ENCODE results near the gene KANK3. TPM values are rescaled to one million over a fixed set of nuclear protein-coding genes. Genes with fewer than 3 reads are reported as not detected.

The KANK3 gene
- total RNA-seq, 1 experiment from 2014 or later = 7.7 TPM

GRCh38 chr19:8366121-8366581, 23.1 kb upstream of the KANK3 start:
- Histone ChIP-seq H3K4me2 (ENCODE audit: insufficient read depth, insufficient read length, low read length) (no peak overlapping the region), H2BK12ac (ENCODE audit: insufficient read length, low read depth, low read length) (no peak overlapping the region), H2AFZ (ENCODE audit: low read length) (no peak overlapping the region), H2BK20ac (ENCODE audit: low read depth, low read length, poor library complexity, severe bottlenecking) (no peak overlapping the region), H3K9ac (ENCODE audit: extremely low read depth, insufficient read length, low read length) (no peak overlapping the region), H3K18ac (ENCODE audit: insufficient read length, low read depth, low read length) (no peak overlapping the region), H2BK15ac (ENCODE audit: low read depth, low read length) (no peak overlapping the region), H3T11ph (ENCODE audit: low read length) (no peak overlapping the region), H2BK5ac (ENCODE audit: insufficient read length, low read length) (no peak overlapping the region), H3K14ac (ENCODE audit: insufficient read depth, low read length) (no peak overlapping the region), H4K20me1 (ENCODE audit: control insufficient read depth, insufficient read depth, insufficient read length) (no peaks in the 10 kb centered on the region), H4K8ac (replicated peaks; ENCODE audit: insufficient read length, low read depth, low read length) (no peak overlapping the region), H3K4me1 (ENCODE audit: insufficient read depth, low read length) (peaks cover 4% of the 10 kb centered on the region; the same call in 1 of the 2 replicates), H3K9me3 (ENCODE audit: control insufficient read depth, low read depth, low read length) (no peaks in the 10 kb centered on the region), H3K27ac (ENCODE audit: insufficient read length, low read depth, low read length) (no peak overlapping the region), H2BK120ac (ENCODE audit: low read depth, low read length, poor library complexity, severe bottlenecking) (no peak overlapping the region), H3K23ac (ENCODE audit: insufficient read length, low read depth, low read length) (no peak overlapping the region), H3K23me2 (ENCODE audit: insufficient read length, low read depth, low read length, poor library complexity, severe bottlenecking) (peaks cover 6% of the 10 kb centered on the region), H3K56ac (ENCODE audit: insufficient read length, low read depth, low read length) (no peak overlapping the region), H3K4ac (ENCODE audit: low read depth, low read length) (no peak overlapping the region), H4K91ac (ENCODE audit: insufficient read length, low read depth, low read length) (no peak overlapping the region), H3K79me2 (ENCODE audit: insufficient read depth, low read length) (no peaks in the 10 kb centered on the region), H4K5ac (ENCODE audit: insufficient read length, low read depth, low read length) (no peak overlapping the region), H2AK5ac (ENCODE audit: insufficient read length, low read length) (no peak overlapping the region), H3K27me3 (ENCODE audit: insufficient read depth, low read length) (no peaks in the 10 kb centered on the region; the same call in 1 of the 2 replicates), H3K79me1 (ENCODE audit: insufficient read depth, low read depth, low read length, poor library complexity, severe bottlenecking) (no peaks in the 10 kb centered on the region)
- Mint-ChIP-seq H3K4me3 (no peak overlapping the region), H3K4me1 (peaks cover 25 to 28% of the 10 kb centered on the region in 2 experiments), H3K27me3 (ENCODE audit: low read depth) (peaks cover 59% of the 10 kb centered on the region), H3K36me3 (ENCODE audit: insufficient read depth in 1 of 3, low read depth in 3 of 3) (peaks cover 0 to 3% (median 0%) of the 10 kb centered on the region in 3 experiments; a peak in 3 of 7 replicates), H3K9me3 (no peaks in the 10 kb centered on the region), H3K27ac (no peak overlapping the region)
- WGBS (ENCODE audit: extremely low coverage, insufficient read length, low lambda C conversion rate) = no CpG with 5 or more reads among the region's 11 CpGs
- no peak for DNase-seq
- no peak for TF ChIP-seq CTCF (conservative IDR thresholded peaks at IDR 0.05)
